Mesenteric fat pad (tissue), 1 donor: Measurements from ENCODE around the gene MYO1D. TPM values are rescaled to one million over a fixed set of nuclear protein-coding genes. Genes with fewer than 3 reads are reported as not detected.

ENCODE experiments used
- DNase-seq: peaks from one replicate; pipeline ENCODE4 v3.0.0-alpha.2; 2020; ENCODE audit warnings: low spot score
- total RNA-seq: library from RNA; stranded (reverse); fragmentation: NEBNext Ultra II Directional; extraction: Animal tissue kit (Norgen Biotek cat#: 25700); gene quantifications from one replicate; pipeline ENCODE4 v1.2.1, GENCODE V29; 2021
- donor health status: DM: yes; HTN: yes; CAD: no.

The MYO1D gene
- total RNA-seq, 1 donor from 2014 or later = 36.0 TPM

- DNase-seq = no peak
Observed at GRCh38 chr17:32820440-32820839, 56.5 kb downstream of the MYO1D start.

DNA sequence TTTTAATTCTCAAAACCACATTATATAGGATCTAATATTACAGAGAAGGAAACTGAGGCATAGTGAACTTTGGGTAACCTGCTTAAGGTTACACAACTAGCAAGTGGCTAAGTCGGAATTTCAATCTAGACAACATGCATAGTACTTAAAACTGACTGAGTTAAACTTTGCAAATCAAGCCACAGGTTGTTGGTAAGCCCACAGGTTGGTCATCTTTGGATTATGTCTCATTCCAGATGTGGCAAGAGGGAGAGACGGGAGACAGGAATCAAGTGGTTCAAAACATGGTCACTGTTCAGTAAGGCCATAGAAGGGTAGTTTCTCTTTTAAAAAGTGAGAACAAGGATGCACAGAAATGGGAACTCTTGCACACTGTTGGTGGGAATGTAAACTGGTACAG lies 57.1 kb downstream of the MYO1D start:
- DNase-seq = no peak

DNA sequence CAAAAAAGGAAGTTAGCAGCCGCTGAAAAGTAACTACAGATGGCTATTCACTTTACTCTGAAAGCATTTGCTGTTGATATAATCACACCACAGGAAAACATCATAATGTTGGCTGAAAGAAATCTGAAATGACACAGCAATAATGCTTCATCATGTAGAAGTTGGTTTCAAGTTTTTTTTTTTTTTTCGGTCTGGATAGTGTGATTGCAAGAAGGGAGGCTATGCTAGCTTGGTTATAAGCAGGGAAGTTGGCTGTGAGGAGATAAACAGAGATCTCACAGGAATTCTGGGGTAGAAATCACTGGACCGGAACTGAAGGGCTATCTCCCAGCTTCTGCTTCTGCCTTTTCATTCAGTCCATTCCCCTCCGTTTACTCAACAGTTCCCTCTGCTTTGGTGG lies 57.9 kb downstream of the MYO1D start:
- DNase-seq = no peak

GRCh38 chr17:32815460-32815859 lies 61.5 kb downstream of the MYO1D start:
- DNase-seq = no peak

DNA sequence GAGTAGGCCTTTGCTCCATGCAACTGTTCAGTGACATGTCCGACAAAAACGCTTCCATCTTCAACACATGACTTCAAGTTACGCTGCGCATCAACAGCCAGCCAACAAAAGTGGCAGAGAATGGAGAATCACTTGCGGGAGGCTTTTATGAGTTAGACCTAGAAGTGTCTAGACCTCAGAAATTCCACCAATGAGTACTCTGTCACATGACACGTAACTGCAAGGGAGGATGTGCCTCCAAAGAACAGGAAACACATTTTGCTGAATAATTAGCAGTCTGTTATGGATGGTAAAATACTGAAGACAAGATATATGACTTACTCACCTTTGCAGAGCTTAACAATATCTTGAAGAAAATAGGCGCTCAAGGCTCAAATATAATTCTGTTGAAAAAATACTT lies 62.1 kb downstream of the MYO1D start:
- no peak for DNase-seq

DNA sequence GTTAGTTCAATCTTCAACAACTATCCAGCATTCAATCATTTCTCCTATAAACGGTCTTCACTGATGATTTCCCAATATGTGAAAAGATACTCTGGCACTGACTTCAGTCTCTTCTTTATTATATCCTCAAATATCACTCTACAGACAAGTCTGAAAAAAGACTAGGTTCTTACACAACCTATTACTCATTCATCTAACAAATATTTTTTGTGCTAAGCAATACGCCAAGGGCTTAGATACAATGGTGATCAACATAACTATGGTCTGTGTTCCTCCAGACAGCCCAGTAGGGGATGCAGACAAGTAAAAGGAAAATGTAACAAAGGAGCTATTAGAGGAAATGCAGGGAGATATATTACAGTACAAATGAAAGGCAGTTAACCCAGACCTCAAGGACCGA lies 63.9 kb downstream of the MYO1D start:
- no peak for DNase-seq

GRCh38 chr17:32810690-32811089 lies 66.2 kb downstream of the MYO1D start:
- no peak for DNase-seq

- no peak for DNase-seq
Observed at GRCh38 chr17:32807577-32807976, 69.3 kb downstream of the MYO1D start.

DNA sequence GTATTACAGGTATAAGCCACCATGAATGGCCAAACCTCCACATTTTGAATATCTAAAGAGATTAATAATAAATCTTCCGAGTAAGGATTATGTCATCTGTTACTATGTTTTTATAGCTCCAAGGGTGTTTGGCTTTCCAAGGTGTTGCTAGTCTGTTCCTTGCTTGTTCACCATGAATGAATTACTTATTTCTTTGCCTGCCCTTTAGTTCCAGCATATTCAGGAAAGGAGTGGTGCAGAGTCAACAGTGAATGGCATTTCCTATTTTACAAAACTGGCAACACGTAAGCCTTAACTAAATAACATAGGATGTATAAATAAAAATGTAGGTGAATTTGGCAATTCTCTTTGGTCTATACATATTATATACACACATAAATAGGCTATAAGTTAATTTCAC lies 70.3 kb downstream of the MYO1D start:
- no peak for DNase-seq

DNA sequence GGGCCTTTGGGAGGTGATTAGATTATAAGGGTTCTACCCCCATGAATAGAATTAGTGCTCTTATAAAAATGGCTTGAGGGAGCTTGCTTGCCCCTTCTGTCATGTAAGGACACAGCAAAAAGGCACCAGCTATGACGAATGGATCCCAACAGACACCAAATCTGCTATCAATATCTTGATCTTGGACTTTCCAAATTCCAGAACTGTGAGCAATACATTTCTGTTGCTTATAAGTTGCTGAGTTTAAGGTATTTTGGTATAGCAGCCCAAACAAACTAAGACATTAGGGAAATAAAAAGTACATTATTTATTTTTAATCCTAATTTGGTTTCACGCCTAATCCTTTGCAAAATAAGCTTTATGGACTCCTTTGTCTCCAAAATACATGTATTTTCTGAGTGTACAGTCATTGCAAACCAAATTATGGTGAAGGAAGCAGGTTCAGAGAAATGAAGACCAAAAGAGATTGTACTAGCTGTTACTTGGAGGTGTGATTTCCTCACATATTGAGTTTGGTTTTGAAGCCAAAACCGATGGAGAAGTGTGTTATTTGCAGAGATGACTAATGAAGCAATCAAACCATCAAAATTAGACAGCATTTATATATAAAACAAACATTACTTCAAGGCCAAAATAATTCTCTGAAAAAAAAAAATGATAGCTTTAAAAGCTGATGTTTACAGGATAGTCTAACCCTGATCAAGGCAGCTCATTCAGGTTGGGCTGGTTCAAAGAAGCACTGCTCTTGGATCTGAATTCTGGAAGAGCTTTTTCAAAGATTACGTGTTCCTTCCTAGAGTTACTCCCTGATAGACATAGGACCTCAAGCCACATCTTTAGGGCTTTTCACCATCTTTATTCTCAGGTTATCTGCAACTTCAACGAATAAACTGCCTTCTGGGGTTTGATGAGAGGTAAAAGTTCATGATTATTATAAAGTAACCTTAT lies 71.6 kb downstream of the MYO1D start:
- DNase-seq = no peak

DNA sequence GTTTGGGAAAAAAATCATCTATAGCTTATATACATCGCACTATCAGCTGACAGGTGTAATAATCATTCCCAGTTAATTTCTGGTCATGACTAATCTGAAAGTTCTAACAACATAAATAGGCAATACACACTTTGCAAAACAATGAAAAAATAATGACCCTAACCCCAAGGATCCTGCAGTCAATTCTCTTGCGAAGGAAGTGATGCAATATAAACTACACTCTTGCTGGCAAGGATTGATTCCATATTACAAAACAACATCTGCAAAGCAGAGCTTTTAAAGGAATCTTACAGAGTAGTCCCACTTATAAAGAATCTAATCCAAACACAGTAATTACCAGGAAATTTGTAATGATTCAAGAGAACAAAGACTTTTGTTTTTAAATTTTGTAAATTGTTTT lies 73.4 kb downstream of the MYO1D start:
- DNase-seq = no peak

- DNase-seq = no peak
Observed at GRCh38 chr17:32802306-32802705, 74.6 kb downstream of the MYO1D start.

GRCh38 chr17:32801641-32802040 lies 75.3 kb downstream of the MYO1D start:
- DNase-seq = no peak

DNA sequence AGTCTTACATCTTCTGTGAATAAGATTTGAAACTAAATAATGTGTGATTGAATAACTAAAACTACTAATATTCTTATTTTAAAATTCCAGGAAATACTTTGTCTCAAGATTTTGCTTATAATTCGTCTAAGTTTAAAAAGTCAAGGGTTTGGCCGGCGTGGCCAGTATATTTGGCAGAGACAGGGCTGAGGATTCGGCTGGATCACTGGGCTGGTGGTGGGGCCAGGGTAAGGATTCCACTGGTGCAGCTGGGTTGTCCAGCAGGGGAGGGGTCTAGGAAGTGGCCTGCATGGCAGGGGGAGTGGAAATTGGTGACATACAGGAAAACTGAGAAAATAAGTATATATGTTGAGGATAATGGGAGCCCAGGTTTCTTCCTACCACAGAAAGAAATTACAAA lies 75.7 kb downstream of the MYO1D start:
- DNase-seq = no peak

DNA sequence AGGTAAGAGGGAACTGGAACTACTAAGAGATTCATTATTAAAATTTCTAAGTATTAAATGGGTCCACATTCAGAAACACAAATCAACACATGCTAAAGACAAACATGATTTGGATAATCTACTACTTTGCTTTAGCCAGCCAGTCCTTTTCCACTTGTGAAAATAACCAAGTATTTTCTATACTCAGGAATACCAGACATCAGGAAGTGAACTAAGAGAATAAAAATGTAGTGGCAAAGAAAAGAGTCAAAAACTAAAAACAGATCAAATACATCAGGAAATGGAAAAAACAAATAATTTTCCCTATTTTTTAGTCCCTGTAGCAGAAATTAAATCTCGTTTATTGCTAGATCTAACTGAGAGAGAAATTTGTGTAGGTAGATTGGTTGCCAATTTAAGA lies 78.0 kb downstream of the MYO1D start:
- DNase-seq = no peak

GRCh38 chr17:32795339-32795979 lies 81.5 kb downstream of the MYO1D start:
- no peak for DNase-seq

DNA sequence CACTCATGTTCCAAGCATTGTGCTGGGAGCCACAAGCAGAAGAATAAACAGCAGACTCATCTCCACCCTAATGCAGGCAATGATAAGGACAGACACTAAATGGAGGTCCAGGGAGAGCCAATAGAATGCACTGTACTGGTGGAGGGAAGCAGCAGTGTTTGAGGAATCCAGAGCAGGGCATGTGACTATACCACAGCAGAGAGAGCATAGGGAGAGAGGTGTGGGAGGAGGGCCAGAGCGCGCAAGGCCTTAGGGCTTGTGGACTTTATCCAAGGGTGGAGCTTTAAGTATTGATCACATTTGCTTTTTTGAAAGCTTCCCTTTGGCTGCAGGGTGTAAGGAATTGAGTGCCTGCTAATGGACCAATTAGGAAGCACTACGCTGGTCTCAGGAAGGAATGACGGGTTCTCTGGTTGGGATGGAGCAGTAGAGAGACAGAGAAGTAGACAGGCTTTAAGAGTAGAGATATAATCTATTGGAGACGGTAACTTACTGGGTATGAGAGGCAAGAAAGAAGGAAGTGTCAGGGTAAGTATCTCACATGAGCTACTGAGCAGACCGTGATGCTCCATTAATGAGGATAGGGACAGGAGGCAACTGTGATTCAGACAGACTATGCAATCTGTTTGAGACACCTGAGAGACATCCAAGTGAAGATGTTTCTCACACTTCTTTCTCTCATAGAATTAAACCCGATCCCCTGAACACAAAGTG lies 82.2 kb downstream of the MYO1D start:
- DNase-seq = no peak

DNA sequence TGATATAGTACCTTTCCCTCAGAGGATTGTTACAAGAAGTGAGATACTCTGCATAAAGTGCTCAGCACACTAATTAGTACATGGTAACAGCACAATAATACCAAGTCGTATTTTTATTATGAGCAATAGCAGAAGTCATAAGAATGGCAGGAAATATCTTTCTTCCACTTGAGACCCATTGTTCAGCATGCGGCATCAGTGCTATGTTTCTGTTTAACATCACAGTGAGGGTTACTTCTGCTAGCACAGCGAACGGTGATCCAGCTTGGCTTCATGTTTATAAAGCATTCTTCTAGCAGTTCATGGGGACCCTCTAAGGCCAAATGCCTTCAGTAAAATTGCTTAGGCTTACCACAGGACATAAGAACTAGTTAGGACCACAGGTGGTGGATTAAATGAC lies 83.1 kb downstream of the MYO1D start:
- DNase-seq = no peak

DNA sequence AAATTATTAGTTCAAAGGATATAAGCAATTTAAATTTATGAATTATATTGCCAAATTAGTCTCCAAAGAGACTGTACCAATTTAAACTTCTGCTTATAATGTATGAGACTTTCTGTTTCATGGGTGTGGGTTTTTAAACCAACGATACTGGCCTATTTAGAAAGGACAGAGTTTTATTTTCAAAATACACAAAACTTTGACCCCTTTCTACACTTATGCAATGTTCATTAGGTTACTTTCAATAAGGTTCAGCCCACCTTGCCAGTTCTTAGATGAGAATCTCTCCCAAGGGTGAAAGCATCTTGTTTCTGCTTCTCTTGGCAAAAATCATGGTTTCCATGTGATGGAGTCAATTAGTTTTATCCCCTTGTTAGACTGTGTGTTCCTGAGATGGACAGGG lies 84.7 kb downstream of the MYO1D start:
- DNase-seq = no peak

DNA sequence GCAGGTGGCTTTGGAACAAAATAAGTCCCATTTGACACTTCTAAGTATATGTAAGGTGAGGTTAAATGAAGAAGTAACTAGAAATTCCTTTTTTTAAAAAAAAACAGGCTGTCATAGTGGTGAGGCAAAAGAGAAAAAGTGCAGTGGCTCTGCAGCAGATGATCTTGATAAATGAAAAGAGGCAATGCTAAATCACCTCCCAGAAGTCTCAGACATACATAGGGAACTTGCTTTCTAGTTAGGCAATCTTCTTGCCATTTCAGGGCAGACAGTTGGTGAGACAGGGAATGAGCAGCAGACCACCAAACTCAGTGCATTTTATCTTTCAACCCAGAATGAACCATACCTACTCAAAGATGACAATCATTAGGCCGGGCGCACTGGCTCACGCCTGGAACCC lies 90.8 kb downstream of the MYO1D start:
- no peak for DNase-seq

GRCh38 chr17:32784113-32784512 lies 92.8 kb downstream of the MYO1D start:
- DNase-seq = no peak

DNA sequence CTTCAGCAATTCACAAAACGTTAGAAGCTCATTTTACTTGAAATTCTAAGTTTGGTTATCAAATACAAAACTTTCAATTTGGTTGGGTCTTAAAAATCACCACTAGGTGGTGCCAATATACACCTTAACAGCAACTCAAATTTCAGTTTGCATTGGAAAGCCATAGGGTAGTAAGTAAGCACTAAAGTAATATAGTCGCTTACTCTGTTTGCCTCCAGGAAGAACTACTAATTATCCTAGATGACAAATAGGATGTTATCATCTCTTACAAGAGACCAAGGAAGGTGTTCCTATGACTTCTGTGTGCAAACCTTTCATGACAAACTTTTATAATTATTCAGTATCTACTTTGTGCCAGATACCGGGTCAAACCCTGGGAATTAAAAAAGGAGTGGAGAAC lies 93.3 kb downstream of the MYO1D start:
- no peak for DNase-seq
